Ishikawa (cell line): Measurements from ENCODE around the gene TUBGCP4.
A peak's percentile ranks its signal among the peaks of the same experiment; 100 is the strongest.

Experiments
- CEBPB ChIP-seq: IDR thresholded peaks from 2 replicates; pipeline ENCODE4 v1.6.1; 2012
- CREB1 ChIP-seq: IDR thresholded peaks from 2 replicates; pipeline ENCODE4 v1.6.1; 2012; ENCODE audit warnings: low read depth
- EGR1 ChIP-seq: IDR thresholded peaks from 2 replicates; pipeline ENCODE4 v1.6.1; 2012
- EP300 ChIP-seq: IDR thresholded peaks from 2 replicates; pipeline ENCODE4 v1.6.1; 2012; ENCODE audit warnings: borderline replicate concordance
- FOXM1 ChIP-seq: IDR thresholded peaks from 2 replicates; pipeline ENCODE4 v1.6.1; 2012; ENCODE audit warnings: low read depth, borderline replicate concordance
- RAD21 ChIP-seq: IDR thresholded peaks from 2 replicates; pipeline ENCODE4 v1.6.1; 2012; ENCODE audit warnings: low read depth
- REST ChIP-seq: IDR thresholded peaks from 2 replicates; pipeline ENCODE4 v1.6.1; 2012; ENCODE audit warnings: low read depth, mild to moderate bottlenecking
- TAF1 ChIP-seq: IDR thresholded peaks from 2 replicates; pipeline ENCODE4 v1.6.1; 2012; ENCODE audit warnings: low read depth, mild to moderate bottlenecking
- TCF12 ChIP-seq: IDR thresholded peaks from 2 replicates; pipeline ENCODE4 v1.6.1; 2012; ENCODE audit warnings: low read depth
- USF1 ChIP-seq: IDR thresholded peaks from 2 replicates; pipeline ENCODE4 v1.6.1; 2012
- YY1 ChIP-seq: IDR thresholded peaks from 2 replicates; pipeline ENCODE4 v1.6.1; 2012; ENCODE audit warnings: low read depth
- TF ChIP-seq, protein P1 (sequence below): IDR thresholded peaks from 2 replicates; pipeline ENCODE4 v1.6.1; 2012

DNA sequence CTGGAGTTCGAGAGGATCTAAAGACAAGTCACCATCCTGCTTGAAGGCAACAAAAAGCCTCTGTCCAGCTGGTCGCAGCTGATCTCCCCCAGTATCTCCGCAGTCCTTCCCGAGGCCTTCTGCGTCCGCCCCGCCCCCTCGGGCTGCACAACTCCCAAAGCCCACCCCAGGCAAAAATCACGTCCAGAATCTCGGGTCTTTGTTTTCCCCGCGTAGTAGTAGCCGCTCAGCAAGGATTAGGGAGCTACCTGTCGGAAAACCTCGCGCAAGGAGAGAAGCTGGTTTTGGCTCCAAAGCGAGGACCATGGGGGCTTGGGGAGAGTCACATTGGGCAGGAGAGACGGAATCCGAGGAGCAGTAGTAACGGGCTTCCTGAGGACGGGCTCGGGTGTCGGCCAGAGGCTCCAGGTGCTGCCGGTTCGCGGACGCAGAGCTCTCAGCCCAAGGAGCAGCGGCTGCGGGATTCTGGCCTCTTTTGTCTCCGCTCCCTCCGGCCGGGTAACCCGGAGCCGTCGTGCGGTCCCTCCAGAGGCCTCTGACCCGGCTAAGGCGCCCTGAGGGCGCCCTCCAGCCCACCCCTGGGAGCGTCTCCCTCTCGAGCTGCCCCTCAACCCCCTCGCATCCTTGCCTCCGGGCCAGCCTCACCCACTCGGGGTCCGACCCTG is 459 bp upstream of the TUBGCP4 start:
- TF ChIP-seq YY1: no peak
- TF ChIP-seq FOXM1: no peak
- TF ChIP-seq CEBPB: no peak
- no peak for TF ChIP-seq EP300
- 0 out of 2 replicates have a peak, but pooled peaks have one; percentile 7 for TF ChIP-seq REST
- TF ChIP-seq, protein P1, sequence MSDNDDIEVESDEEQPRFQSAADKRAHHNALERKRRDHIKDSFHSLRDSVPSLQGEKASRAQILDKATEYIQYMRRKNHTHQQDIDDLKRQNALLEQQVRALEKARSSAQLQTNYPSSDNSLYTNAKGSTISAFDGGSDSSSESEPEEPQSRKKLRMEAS: no peak
- TF ChIP-seq CREB1: no peak
- TF ChIP-seq EGR1: no peak
- no peak for TF ChIP-seq USF1
- no peak for TF ChIP-seq RAD21
- TF ChIP-seq TCF12: no peak
- no peak for TF ChIP-seq TAF1
